Measurements from ENCODE around the gene MECP2.
"Not testable (repeated sequence)": the region's sequence is repeated elsewhere in the genome, so short reads cannot be mapped to it uniquely, and the experiment has no call there.

Gene MECP2

DNA sequence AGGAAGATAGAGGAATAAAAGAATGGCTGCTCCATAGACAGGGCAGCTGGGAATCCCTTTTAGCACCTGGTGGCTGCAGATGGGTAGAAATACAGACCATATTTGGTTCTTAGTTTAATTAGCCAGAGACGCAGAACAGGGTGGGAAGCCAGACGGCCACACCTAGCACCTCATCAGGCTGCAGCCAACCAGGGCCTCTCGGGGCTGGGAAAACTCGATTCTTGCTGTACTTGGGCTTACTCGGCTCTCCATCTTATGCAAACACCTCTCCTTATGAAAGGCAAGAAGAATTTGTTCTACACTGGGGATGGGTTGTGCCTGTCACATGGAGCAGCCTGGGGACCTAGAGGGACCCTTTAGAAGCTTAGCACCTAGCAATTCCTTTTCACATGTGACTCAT, 97.5 kb downstream of the MECP2 start:
- DNase-seq (ENCODE audit: low read depth): no peak
- H3K4me3 ChIP-seq (ENCODE audit: low read depth, low read length): no peak overlapping the region
- TF ChIP-seq, protein P1, sequence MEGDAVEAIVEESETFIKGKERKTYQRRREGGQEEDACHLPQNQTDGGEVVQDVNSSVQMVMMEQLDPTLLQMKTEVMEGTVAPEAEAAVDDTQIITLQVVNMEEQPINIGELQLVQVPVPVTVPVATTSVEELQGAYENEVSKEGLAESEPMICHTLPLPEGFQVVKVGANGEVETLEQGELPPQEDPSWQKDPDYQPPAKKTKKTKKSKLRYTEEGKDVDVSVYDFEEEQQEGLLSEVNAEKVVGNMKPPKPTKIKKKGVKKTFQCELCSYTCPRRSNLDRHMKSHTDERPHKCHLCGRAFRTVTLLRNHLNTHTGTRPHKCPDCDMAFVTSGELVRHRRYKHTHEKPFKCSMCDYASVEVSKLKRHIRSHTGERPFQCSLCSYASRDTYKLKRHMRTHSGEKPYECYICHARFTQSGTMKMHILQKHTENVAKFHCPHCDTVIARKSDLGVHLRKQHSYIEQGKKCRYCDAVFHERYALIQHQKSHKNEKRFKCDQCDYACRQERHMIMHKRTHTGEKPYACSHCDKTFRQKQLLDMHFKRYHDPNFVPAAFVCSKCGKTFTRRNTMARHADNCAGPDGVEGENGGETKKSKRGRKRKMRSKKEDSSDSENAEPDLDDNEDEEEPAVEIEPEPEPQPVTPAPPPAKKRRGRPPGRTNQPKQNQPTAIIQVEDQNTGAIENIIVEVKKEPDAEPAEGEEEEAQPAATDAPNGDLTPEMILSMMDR (IDR thresholded peaks at IDR 0.05; ENCODE audit: low read depth, low read length, missing control alignments): no peak

DNA sequence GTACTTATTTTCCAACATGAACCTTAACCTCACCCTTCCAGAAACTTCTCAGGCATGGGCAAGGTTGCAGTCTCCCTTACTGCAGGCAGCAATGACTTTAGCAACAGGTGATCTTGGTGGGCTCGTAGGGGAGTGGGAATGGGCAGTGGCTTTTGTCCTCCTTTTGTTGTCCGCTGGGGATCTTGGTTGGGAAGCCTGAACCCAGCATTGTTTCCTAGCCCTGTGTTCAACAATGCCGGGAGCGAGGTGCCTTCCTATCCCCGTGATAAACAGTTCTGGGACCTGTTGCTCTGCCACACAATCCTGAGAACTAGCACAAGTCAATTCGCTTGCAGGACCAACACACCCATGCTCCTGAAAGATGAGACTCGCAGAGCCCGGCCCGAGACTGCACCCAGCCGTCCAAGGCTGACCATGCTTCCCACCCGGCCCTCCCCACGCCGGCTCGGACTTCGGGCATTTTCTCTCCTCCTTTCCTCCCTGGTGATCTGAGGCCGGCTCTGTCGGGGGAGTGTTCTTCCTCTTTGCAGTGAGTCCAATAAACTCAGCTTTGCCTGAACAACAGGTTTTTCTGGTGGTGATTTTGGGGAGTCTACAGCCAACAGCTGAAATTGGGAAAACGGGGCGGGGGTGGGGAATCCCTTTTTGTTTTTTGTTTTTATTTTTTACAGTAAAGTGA, 98.0 kb downstream of the MECP2 start:
- TF ChIP-seq, protein P1 (IDR thresholded peaks at IDR 0.05; ENCODE audit: low read depth, low read length, missing control alignments): no peak

DNA sequence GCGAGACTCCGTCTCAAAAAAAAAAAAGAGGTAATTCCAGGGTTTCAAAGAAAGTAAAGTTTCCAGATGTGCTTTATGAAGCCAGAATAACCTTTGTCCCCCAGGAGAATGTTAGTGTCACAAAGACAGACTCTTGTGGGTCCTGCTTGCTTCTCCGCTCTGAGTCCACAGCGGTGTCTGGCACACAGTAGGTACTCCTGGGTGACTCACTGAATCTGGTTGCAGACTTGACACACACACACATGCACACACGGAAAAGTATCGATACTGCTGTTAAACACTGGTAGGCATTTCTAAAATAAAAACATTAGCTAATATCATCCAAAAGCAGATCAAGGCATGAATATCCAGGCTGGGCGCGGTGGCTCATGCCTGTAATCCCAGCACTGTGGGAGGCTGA, 102.0 kb downstream of the MECP2 start:
- no peak for DNase-seq (ENCODE audit: low read depth)
- TF ChIP-seq, protein P1 (IDR thresholded peaks at IDR 0.05; ENCODE audit: low read depth, low read length, missing control alignments): no peak

More for the DNA sequence above, 98.0 kb downstream of the MECP2 start:
- no peak for DNase-seq (ENCODE audit: low read depth)
- H3K4me3 ChIP-seq (ENCODE audit: low read depth, low read length): no peak overlapping the region

DNA sequence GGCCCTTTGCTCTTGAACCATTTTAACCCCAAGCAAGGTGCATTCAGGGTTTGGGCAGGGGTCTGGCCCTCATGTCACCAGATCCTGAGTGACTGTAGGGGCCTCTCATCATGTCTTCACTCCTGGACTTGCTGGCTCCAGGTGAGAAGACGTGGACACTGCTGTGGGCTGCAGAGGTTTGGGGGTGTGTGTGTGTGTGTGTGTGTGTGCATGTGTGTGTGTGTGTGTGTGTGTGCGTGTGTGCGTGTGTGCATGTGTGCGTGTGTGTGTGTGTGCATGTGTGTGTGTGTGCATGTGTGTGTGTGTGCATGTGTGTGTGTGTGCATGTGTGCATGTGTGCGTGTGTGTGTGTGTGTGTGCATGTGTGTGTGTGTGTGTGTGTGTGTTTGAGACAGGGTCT, 103.1 kb downstream of the MECP2 start:
- not testable (repeated sequence) for DNase-seq (ENCODE audit: low read depth); H3K4me3 ChIP-seq (ENCODE audit: low read depth, low read length)

More for the DNA sequence above, 102.0 kb downstream of the MECP2 start:
- no peak overlapping the region for H3K4me3 ChIP-seq (ENCODE audit: low read depth, low read length)

DNA sequence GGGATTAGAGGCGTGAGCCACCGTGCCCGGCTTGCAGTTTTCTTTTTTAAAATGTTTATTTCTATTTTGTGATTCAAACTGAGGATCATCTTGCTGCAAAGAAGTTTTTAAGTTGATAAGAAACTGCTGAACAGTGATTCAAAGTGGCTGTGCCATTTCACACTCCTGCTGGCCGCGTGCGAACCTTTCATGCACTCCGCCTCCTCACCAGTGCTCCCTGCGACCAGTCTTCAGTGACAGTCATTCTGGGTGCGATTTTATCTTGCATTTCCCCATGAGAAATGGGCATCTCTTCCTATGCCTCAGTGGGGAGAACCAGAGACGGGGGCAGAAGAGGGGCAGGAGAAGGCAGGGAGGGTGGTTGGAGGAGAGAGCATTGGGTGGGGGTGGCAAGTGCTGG, 103.5 kb downstream of the MECP2 start:
- TF ChIP-seq, protein P1 (IDR thresholded peaks at IDR 0.05; ENCODE audit: low read depth, low read length, missing control alignments): no peak
- DNase-seq (ENCODE audit: low read depth): no peak
- no peak overlapping the region for H3K4me3 ChIP-seq (ENCODE audit: low read depth, low read length)

DNA sequence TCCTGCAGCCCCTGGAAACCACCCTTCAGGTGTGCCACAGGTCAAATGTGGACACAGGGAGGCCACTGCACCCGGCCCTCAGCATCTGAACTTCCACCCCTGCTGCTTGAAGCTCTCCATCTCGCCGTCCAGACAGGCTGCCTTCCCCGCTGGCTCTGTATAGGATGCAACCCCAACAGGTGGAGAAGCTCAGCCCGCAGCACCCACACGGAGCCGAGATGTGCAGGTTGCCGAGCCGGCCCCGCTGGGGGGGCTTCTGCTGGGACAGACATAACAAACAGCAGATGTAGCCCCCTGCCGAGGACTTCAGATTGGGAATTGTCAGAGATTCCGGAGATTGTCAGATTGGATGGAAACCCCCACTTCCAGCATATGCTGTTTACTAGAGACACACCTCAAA, 104.4 kb downstream of the MECP2 start:
- DNase-seq (ENCODE audit: low read depth): no peak
- H3K4me3 ChIP-seq (ENCODE audit: low read depth, low read length): no peak overlapping the region
- TF ChIP-seq, protein P1 (IDR thresholded peaks at IDR 0.05; ENCODE audit: low read depth, low read length, missing control alignments): no peak

DNA sequence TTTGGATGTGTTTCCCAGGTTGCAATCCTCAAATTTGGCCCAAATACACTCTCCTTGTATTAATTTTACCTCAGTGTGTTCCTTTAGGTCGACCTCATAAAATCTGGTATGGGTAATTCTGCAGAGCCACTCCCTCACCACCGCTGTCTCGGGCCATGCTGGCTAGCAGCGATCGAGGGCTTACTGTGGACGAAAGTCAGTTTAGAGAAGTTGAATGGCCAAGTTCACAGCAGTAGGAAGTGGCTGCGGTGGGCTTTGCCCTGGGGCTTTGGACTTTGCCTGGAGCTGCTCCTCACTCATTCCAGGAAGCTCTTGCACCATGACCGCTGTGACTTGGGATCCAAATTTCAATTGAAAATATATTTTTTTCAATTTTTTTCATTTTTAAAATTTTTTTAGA, 105.3 kb downstream of the MECP2 start:
- TF ChIP-seq, protein P1 (IDR thresholded peaks at IDR 0.05; ENCODE audit: low read depth, low read length, missing control alignments): no peak
- DNase-seq (ENCODE audit: low read depth): no peak
- H3K4me3 ChIP-seq (ENCODE audit: low read depth, low read length): no peak overlapping the region

Measured in GM12864 (cell line).